ENCODE results near the gene CDH23.
A peak's percentile ranks its signal among the peaks of the same experiment; 100 is the strongest.
"Not testable (repeated sequence)": the region's sequence is repeated elsewhere in the genome, so short reads cannot be mapped to it uniquely, and the experiment has no call there.

The CDH23 gene

GRCh38 chr10:71848325-71849275 is 451.9 kb downstream of the CDH23 start:
- no peak for DNase-seq

- DNase-seq = no peak
These were observed 452.8 kb downstream of the CDH23 start for GRCh38 chr10:71849461-71849908.

GRCh38 chr10:71850021-71850742 is 453.5 kb downstream of the CDH23 start:
- DNase-seq = no peak

- DNase-seq = peak; percentile 97 to 98
These were observed 454.2 kb downstream of the CDH23 start, which contains the start of gene PSAP for GRCh38 chr10:71850743-71851464. PSAP (minus strand) TSS chr10:71851251; CDS start chr10:71851221, 30 bp downstream.

GRCh38 chr10:71851465-71852095 is 454.9 kb downstream of the CDH23 start:
- not testable (repeated sequence) for DNase-seq

- DNase-seq = peak; percentile 80 to 84
These were observed 455.7 kb downstream of the CDH23 start for GRCh38 chr10:71852355-71852937.

GRCh38 chr10:71854031-71854430 is 457.3 kb downstream of the CDH23 start:
- no peak for DNase-seq

GRCh38 chr10:71856619-71857018 is 459.9 kb downstream of the CDH23 start:
- no peak for DNase-seq

- no peak for DNase-seq
These were observed 461.5 kb downstream of the CDH23 start for GRCh38 chr10:71857934-71858890.

- DNase-seq = peak; percentile 95
These were observed 463.7 kb downstream of the CDH23 start for GRCh38 chr10:71860243-71861029.

GRCh38 chr10:71863203-71863602 is 466.5 kb downstream of the CDH23 start:
- DNase-seq = no peak

- DNase-seq = no peak
These were observed 468.2 kb downstream of the CDH23 start for GRCh38 chr10:71864911-71865361.
